ENCODE data around the gene STK40.

DNA sequence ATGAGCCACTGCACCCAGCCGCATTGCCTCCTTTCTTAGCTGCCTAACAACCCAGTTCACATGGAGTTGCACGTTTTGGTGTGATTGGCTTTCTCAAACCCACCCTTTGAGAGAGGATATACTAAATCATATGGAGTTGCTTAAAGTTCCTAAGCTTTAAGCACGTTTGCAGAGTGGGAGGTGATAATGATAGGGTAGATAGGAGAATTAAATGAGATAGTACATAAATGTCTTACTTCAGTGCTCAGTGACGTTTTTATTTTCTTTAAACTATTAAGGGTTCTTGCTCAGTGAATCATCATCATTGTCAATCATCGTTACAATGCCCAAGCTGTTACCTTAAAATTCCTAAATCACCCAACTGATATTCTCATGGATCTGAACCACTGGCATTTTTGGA lies 82.5 kb downstream of the STK40 start:
- TF ChIP-seq EZH2 (IDR thresholded peaks at IDR 0.05; ENCODE audit: low read length, unreplicated experiment): no peak
- TF ChIP-seq, protein P1, sequence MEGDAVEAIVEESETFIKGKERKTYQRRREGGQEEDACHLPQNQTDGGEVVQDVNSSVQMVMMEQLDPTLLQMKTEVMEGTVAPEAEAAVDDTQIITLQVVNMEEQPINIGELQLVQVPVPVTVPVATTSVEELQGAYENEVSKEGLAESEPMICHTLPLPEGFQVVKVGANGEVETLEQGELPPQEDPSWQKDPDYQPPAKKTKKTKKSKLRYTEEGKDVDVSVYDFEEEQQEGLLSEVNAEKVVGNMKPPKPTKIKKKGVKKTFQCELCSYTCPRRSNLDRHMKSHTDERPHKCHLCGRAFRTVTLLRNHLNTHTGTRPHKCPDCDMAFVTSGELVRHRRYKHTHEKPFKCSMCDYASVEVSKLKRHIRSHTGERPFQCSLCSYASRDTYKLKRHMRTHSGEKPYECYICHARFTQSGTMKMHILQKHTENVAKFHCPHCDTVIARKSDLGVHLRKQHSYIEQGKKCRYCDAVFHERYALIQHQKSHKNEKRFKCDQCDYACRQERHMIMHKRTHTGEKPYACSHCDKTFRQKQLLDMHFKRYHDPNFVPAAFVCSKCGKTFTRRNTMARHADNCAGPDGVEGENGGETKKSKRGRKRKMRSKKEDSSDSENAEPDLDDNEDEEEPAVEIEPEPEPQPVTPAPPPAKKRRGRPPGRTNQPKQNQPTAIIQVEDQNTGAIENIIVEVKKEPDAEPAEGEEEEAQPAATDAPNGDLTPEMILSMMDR (conservative IDR thresholded peaks at IDR 0.05; ENCODE audit: low read depth, low read length): no peak

Data from PC-3 (cell line).